Esophagus squamous epithelium (tissue), 5 donors: ENCODE data around the gene JUNB. TPM values are rescaled to one million over a fixed set of nuclear protein-coding genes. Genes with fewer than 3 reads are reported as not detected.
A peak's percentile ranks its signal among the peaks of the same experiment; 100 is the strongest.
"Not testable (repeated sequence)": the region's sequence is repeated elsewhere in the genome, so short reads cannot be mapped to it uniquely, and the experiment has no call there.

ENCODE experiments used
- DNase-seq: peaks from one replicate; lab custom pipeline; 2025; lab: John Stamatoyannopoulos, UW
- H3K27ac ChIP-seq, 4 donors: fragments of 200-600 bp; sonication (generic); one replicate each; pipeline ENCODE4 v1.5.1; 2016 to 2019; ENCODE audit warnings: mild to moderate bottlenecking in 1 of 4
- H3K27me3 ChIP-seq, 4 donors: fragments of 200-600 bp; sonication (generic); 1 replicate in 3 of 4; 2 replicates in 1 of 4; pipeline versions ENCODE4 v1.5.1 to v1.6.0; 2017 to 2021; ENCODE audit warnings: antibody characterized with exemption in 1 of 4
- H3K36me3 ChIP-seq, 3 donors: fragments of 200-600 bp; sonication (generic); one replicate each; pipeline ENCODE4 v1.5.1; 2016 to 2019
- H3K4me1 ChIP-seq, 3 donors: fragments of 200-600 bp; sonication (generic); one replicate each; pipeline ENCODE4 v1.5.1; 2017 to 2019
- H3K4me3 ChIP-seq, 4 donors: fragments of 200-600 bp; sonication (generic); 1 replicate in 3 of 4; 2 replicates in 1 of 4; pipeline ENCODE4 v1.5.1; 2016 to 2019; ENCODE audit warnings: mild to moderate bottlenecking in 2 of 4, moderate library complexity in 1 of 4
- H3K9me3 ChIP-seq, 3 donors: fragments of 200-600 bp; sonication (generic); one replicate each; pipeline ENCODE4 v1.5.1; 2016 to 2019
- CTCF ChIP-seq, 6 experiments: fragments of 450-650 bp in 4 of 6; fragments of 200-600 bp in 2 of 6; sonication (generic) in 2 of 6; IDR thresholded peaks; one replicate each; pipeline ENCODE4 v1.5.1; 2016 to 2019; ENCODE audit warnings: antibody characterized with exemption in 6 of 6, mild to moderate bottlenecking in 4 of 6, moderate library complexity in 4 of 6
- POLR2A ChIP-seq, 4 donors: fragments of 450-650 bp; IDR thresholded peaks; one replicate each; pipeline ENCODE4 v1.6.1; 2017; ENCODE audit warnings: antibody characterized with exemption in 4 of 4, mild to moderate bottlenecking in 4 of 4, moderate library complexity in 3 of 4
- WGBS, 2 donors: methylation state at CpG; one replicate each; pipeline ENCODE4 v1.1.5; 2018; 5-methylcytosine and 5-hydroxymethylcytosine counted together
- intact Hi-C: fragments of 100-400 bp; cut with DNase I; formaldehyde crosslinking; loops from one replicate; pipeline ENCODE4 v1.15.0; 2022
- total RNA-seq, 4 donors: library from RNA; depleted of rRNA; stranded (reverse); fragments of >200 nt; gene quantifications; one replicate each; pipeline ENCODE4 v1.1.0, GENCODE V29; 2016
- donor health status: DM: yes; HTN: yes; CAD: no.

Gene JUNB
- total RNA-seq, 4 donors from 2014 or later = 260 to 945 (median 388) TPM

- H3K36me3 ChIP-seq = peaks cover 0 to 29% (median 0%) of the 10 kb centered on the region in 3 donors
- no peaks in the 10 kb centered on the region for H3K9me3 ChIP-seq
- no peaks in the 10 kb centered on the region for H3K27me3 ChIP-seq
- WGBS, 2 donors = 42 to 50% methylated on average over 17 of the region's 22 CpGs
- peak overlapping the region; percentile 76 to 91 (median 82) for H3K4me3 ChIP-seq
- TF ChIP-seq CTCF (IDR thresholded peaks at IDR 0.05) (no peak), POLR2A (IDR thresholded peaks at IDR 0.05) (no peak)
- intact Hi-C loops = loop anchor here (5.0 to 10.0 kb wide), 2 partner anchors 35 to 88 kb away; no protein-coding TSS in a partner anchor
- H3K27ac ChIP-seq = peak overlapping the region; percentile 65 to 90 (median 86)
- H3K4me1 ChIP-seq = peaks cover 28 to 50% (median 40%) of the 10 kb centered on the region in 3 donors
- no peak for DNase-seq
Observed at GRCh38 chr19:12802267-12803106, 11.2 kb downstream of the JUNB start.

- Histone ChIP-seq H3K4me1 (peaks cover 28 to 50% (median 40%) of the 10 kb centered on the region in 3 donors), H3K9me3 (no peaks in the 10 kb centered on the region), H3K36me3 (peaks cover 0 to 14% (median 0%) of the 10 kb centered on the region in 3 donors), H3K27me3 (no peaks in the 10 kb centered on the region), H3K27ac (no peak overlapping the region), H3K4me3 (no peak overlapping the region)
- no peak for DNase-seq
- intact Hi-C loops = loop anchor here (5.0 to 10.0 kb wide), 2 partner anchors 37 to 89 kb away; no protein-coding TSS in a partner anchor
- TF ChIP-seq POLR2A (IDR thresholded peaks at IDR 0.05) (no peak), CTCF (IDR thresholded peaks at IDR 0.05) (no peak)
- 89 to 92% methylated on average over 16 to 24 of the region's 26 CpGs for WGBS, 2 donors
Observed at GRCh38 chr19:12804051-12804450, 12.8 kb downstream of the JUNB start.

GRCh38 chr19:12806242-12807081, 15.2 kb downstream of the JUNB start, which contains the start of gene RNASEH2A:
TSS of gene RNASEH2A (plus strand) at chr19:12806584. CDS start at chr19:12806674, 90 bp downstream.
- peak within 1 kb of the TSS; percentile 73 to 82 (median 79) for H3K27ac ChIP-seq
- peak within 1 kb of the TSS; percentile 48 to 82 (median 70) for H3K4me3 ChIP-seq
- no peak for DNase-seq
- H3K27me3 ChIP-seq = no peaks in the 10 kb centered on the region
- TF ChIP-seq POLR2A (IDR thresholded peaks at IDR 0.05) (peak in 1 of 4 donors; percentile 26), CTCF (IDR thresholded peaks at IDR 0.05) (peak in 1 of 6 experiments; percentile 36)
- H3K4me1 ChIP-seq = peaks cover 15 to 31% (median 23%) of the 10 kb centered on the region in 3 donors
- H3K9me3 ChIP-seq = no peaks in the 10 kb centered on the region
- intact Hi-C loops = loop anchor here (10.0 kb wide), 1 partner anchor 92 kb away; no protein-coding TSS in a partner anchor
- WGBS, 2 donors = 25 to 57% methylated on average over 3 to 8 of the region's 66 CpGs
- H3K36me3 ChIP-seq = peaks cover 0 to 24% (median 5%) of the 10 kb centered on the region in 3 donors

GRCh38 chr19:12815088-12815487, 23.8 kb downstream of the JUNB start:
- TF ChIP-seq POLR2A (IDR thresholded peaks at IDR 0.05) = no peak
- no peak for TF ChIP-seq CTCF (IDR thresholded peaks at IDR 0.05)
- intact Hi-C loops = no loop called here
- WGBS, 2 donors = 92% methylated on average over 5 to 7 of the region's 7 CpGs
- H3K27ac ChIP-seq = no peak overlapping the region
- no peaks in the 10 kb centered on the region for H3K27me3 ChIP-seq
- no peak overlapping the region for H3K4me3 ChIP-seq
- no peaks in the 10 kb centered on the region for H3K4me1 ChIP-seq
- H3K9me3 ChIP-seq = no peaks in the 10 kb centered on the region
- peaks cover 0 to 42% (median under 1%) of the 10 kb centered on the region in 3 donors for H3K36me3 ChIP-seq
- no peak for DNase-seq

GRCh38 chr19:12817188-12817587, 25.9 kb downstream of the JUNB start:
- intact Hi-C loops, H3K9me3 ChIP-seq, DNase-seq, H3K27ac ChIP-seq, H3K4me3 ChIP-seq, H3K4me1 ChIP-seq, H3K27me3 ChIP-seq: not testable (repeated sequence)
- peaks cover 0 to 23% (median 0%) of the 10 kb centered on the region in 3 donors for H3K36me3 ChIP-seq
- WGBS, 2 donors = 90 to 91% methylated on average over 6 of the region's 6 CpGs

GRCh38 chr19:12817810-12818209, 26.5 kb downstream of the JUNB start:
- H3K4me3 ChIP-seq, H3K27me3 ChIP-seq, intact Hi-C loops, H3K9me3 ChIP-seq, H3K4me1 ChIP-seq, H3K27ac ChIP-seq, DNase-seq: not testable (repeated sequence)
- 89 to 90% methylated on average over 11 of the region's 11 CpGs for WGBS, 2 donors
- peaks cover 0 to 17% (median 0%) of the 10 kb centered on the region in 3 donors for H3K36me3 ChIP-seq
